ENCODE measurements around the gene TMEM248. TPM values are rescaled to one million over a fixed set of nuclear protein-coding genes. Genes with fewer than 3 reads are reported as not detected.

TMEM248 gene
- total RNA-seq, 1 experiment from 2014 or later = 61.1 TPM

DNA sequence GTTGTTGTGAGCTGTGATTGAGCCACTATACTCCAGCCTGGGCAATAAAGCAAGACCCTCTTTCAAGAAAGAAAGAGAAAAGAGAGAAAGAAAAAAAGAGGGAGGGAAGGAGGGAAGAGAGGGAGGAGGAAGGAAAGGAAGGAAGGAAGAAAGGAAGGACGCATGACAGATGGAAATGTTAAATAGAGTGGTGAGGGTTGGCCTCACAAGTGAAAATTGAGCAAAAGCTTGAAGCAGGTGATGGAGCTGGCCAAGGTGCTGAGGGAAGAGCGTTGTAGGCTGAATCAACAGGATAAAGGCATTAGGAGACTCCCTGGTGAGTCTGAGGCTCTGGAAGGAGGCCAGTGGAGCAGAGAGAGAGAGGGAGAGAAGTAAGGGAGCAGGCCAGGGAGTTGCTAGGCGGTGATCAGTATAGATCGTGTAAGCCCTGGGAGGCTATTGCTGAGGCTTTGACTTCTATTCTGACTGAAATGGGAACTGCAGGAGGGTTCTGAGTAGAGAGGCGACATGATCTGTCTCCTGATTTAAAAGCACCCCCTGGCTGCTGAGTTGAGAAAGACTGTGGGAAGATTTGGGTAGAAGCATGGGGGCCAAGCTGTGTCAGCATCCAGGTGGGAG lies 26.5 kb upstream of the TMEM248 start:
- Histone ChIP-seq H3K36me3 (ENCODE audit: low read depth, low read length) (no peaks in the 10 kb centered on the region), H2AFZ (ENCODE audit: low read length) (no peak overlapping the region), H3K4me3 (ENCODE audit: low read length) (no peak overlapping the region), H3K9ac (ENCODE audit: low read length) (no peak overlapping the region), H4K20me1 (ENCODE audit: low read length) (no peaks in the 10 kb centered on the region), H3K27me3 (ENCODE audit: low read length) (no peaks in the 10 kb centered on the region), H3K9me2 (replicated peaks; ENCODE audit: low read length) (no peaks in the 10 kb centered on the region), H3F3A (ENCODE audit: low read length, unreplicated experiment) (no peaks in the 10 kb centered on the region), H3K4me2 (ENCODE audit: low read length) (no peak overlapping the region), H3K4me1 (ENCODE audit: insufficient read depth, low read length) (no peaks in the 10 kb centered on the region), H3K79me2 (ENCODE audit: low read length) (no peaks in the 10 kb centered on the region), H3K9me3 (ENCODE audit: low read length) (no peaks in the 10 kb centered on the region), H3K27ac (ENCODE audit: low read length) (no peak overlapping the region)
- intact Hi-C loops (cut with micrococcal nuclease) = no loop called here
- no peak for ATAC-seq
- CTCF ChIA-PET = no interaction called here
- TF ChIP-seq EZH2phosphoT487 (IDR thresholded peaks at IDR 0.05; ENCODE audit: borderline replicate concordance, low read length) = no peak
- TF ChIP-seq, protein P1, sequence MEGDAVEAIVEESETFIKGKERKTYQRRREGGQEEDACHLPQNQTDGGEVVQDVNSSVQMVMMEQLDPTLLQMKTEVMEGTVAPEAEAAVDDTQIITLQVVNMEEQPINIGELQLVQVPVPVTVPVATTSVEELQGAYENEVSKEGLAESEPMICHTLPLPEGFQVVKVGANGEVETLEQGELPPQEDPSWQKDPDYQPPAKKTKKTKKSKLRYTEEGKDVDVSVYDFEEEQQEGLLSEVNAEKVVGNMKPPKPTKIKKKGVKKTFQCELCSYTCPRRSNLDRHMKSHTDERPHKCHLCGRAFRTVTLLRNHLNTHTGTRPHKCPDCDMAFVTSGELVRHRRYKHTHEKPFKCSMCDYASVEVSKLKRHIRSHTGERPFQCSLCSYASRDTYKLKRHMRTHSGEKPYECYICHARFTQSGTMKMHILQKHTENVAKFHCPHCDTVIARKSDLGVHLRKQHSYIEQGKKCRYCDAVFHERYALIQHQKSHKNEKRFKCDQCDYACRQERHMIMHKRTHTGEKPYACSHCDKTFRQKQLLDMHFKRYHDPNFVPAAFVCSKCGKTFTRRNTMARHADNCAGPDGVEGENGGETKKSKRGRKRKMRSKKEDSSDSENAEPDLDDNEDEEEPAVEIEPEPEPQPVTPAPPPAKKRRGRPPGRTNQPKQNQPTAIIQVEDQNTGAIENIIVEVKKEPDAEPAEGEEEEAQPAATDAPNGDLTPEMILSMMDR (conservative IDR thresholded peaks at IDR 0.05; ENCODE audit: low read depth, low read length) = peak; percentile 26; the same call in 1 of the 2 replicates
- TF ChIP-seq EZH2 (IDR thresholded peaks at IDR 0.05; ENCODE audit: low read length, unreplicated experiment) = no peak
- DNase-seq = no peak
- BruUV-seq (replicated peaks) = no TSS peak
- POLR2A ChIA-PET (ENCODE audit: unreplicated experiment) = no interaction called here

- H3K9me2 ChIP-seq (replicated peaks; ENCODE audit: low read length) = no peaks in the 10 kb centered on the region
- intact Hi-C loops (cut with micrococcal nuclease) = no loop called here
- H3K4me1 ChIP-seq (ENCODE audit: insufficient read depth, low read length) = no peaks in the 10 kb centered on the region
- no TSS peak for BruUV-seq (replicated peaks)
- TF ChIP-seq EZH2phosphoT487 (IDR thresholded peaks at IDR 0.05; ENCODE audit: borderline replicate concordance, low read length) = no peak
- TF ChIP-seq, protein P1 (conservative IDR thresholded peaks at IDR 0.05; ENCODE audit: low read depth, low read length) = no peak
- ATAC-seq = no peak
- no peak overlapping the region for H3K4me3 ChIP-seq (ENCODE audit: low read length)
- H3K4me2 ChIP-seq (ENCODE audit: low read length) = no peak overlapping the region
- no peaks in the 10 kb centered on the region for H3F3A ChIP-seq (ENCODE audit: low read length, unreplicated experiment)
- H2AFZ ChIP-seq (ENCODE audit: low read length) = no peak overlapping the region
- no peaks in the 10 kb centered on the region for H4K20me1 ChIP-seq (ENCODE audit: low read length)
- ChIA-PET CTCF (no interaction called here), POLR2A (ENCODE audit: unreplicated experiment) (no interaction called here)
- no peaks in the 10 kb centered on the region for H3K36me3 ChIP-seq (ENCODE audit: low read depth, low read length)
- H3K79me2 ChIP-seq (ENCODE audit: low read length) = no peaks in the 10 kb centered on the region
- H3K27ac ChIP-seq (ENCODE audit: low read length) = no peak overlapping the region
- no peak overlapping the region for H3K9ac ChIP-seq (ENCODE audit: low read length)
- no peak for DNase-seq
- H3K27me3 ChIP-seq (ENCODE audit: low read length) = no peaks in the 10 kb centered on the region
- H3K9me3 ChIP-seq (ENCODE audit: low read length) = no peaks in the 10 kb centered on the region
Measured at GRCh38 chr7:66896441-66896840, 24.6 kb upstream of the TMEM248 start.

DNA sequence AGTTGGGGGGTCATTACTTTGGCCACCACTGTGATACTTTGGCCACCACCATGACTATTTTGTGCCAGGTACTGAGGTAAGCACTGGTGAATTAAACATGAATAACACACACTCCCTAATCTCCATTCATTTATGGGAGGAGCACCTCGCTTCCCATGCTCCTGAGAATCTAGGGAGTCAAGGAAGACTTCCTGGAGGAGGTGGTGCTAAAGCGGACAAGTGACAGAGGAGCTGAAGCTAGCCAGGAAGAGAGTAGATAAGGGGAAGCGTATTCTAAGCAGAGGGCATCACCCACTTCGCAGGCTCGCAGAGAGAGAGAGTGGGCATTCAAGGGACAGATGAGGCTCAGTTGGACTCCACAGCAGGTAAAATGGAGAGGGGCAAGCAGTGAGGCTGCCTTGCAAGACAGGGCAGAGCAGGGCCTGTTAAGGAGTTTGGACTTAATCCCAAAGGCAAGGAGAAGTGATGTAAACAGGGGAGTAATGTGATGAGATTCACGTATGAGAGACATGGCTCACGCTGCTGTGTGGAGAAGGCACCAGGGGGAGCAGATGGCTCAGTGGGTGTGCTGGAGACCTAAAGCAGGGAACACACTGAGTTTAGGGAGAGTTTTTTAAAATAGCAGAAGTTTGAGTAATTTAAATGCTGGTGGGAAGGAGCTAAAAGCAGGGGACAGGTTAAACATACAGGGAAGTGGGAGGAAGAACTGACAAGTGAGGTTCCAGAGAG lies 21.3 kb upstream of the TMEM248 start:
- TF ChIP-seq EZH2phosphoT487 (IDR thresholded peaks at IDR 0.05; ENCODE audit: borderline replicate concordance, low read length) = no peak
- TF ChIP-seq, protein P1 (conservative IDR thresholded peaks at IDR 0.05; ENCODE audit: low read depth, low read length) = no peak
- H3K9ac ChIP-seq (ENCODE audit: low read length) = no peak overlapping the region
- H3K79me2 ChIP-seq (ENCODE audit: low read length) = no peaks in the 10 kb centered on the region
- H3K4me2 ChIP-seq (ENCODE audit: low read length) = no peak overlapping the region
- H3F3A ChIP-seq (ENCODE audit: low read length, unreplicated experiment) = no peaks in the 10 kb centered on the region
- H3K27ac ChIP-seq (ENCODE audit: low read length) = no peak overlapping the region
- no peak for ATAC-seq
- H4K20me1 ChIP-seq (ENCODE audit: low read length) = no peaks in the 10 kb centered on the region
- H3K9me2 ChIP-seq (replicated peaks; ENCODE audit: low read length) = no peaks in the 10 kb centered on the region
- intact Hi-C loops (cut with micrococcal nuclease) = no loop called here
- ChIA-PET POLR2A (ENCODE audit: unreplicated experiment) (no interaction called here), CTCF (no interaction called here)
- H3K4me3 ChIP-seq (ENCODE audit: low read length) = no peak overlapping the region
- H3K4me1 ChIP-seq (ENCODE audit: insufficient read depth, low read length) = no peaks in the 10 kb centered on the region
- H3K9me3 ChIP-seq (ENCODE audit: low read length) = no peaks in the 10 kb centered on the region
- DNase-seq = no peak
- no TSS peak for BruUV-seq (replicated peaks)
- no peak overlapping the region for H2AFZ ChIP-seq (ENCODE audit: low read length)
- H3K27me3 ChIP-seq (ENCODE audit: low read length) = no peaks in the 10 kb centered on the region
- no peaks in the 10 kb centered on the region for H3K36me3 ChIP-seq (ENCODE audit: low read depth, low read length)
